ENCODE measurements around the gene EYA4. TPM values are rescaled to one million over a fixed set of nuclear protein-coding genes. Genes with fewer than 3 reads are reported as not detected.

The EYA4 gene
- total RNA-seq, 1 experiment from 2014 or later: not detected

GRCh38 chr6:133446789-133447188 is 205.6 kb downstream of the EYA4 start:
- ChIA-PET CTCF (interaction anchor here (0.8 kb wide), 1 partner anchor 484 kb away, joined by 3 read pairs; no protein-coding TSS in a partner anchor), POLR2A (no interaction called here)
- DNase-seq (ENCODE audit: unreplicated experiment): no peak
- Mint-ChIP-seq H3K9me3 (ENCODE audit: unreplicated experiment) (no peaks in the 10 kb centered on the region), H3K4me1 (ENCODE audit: insufficient read depth, unreplicated experiment) (no peaks in the 10 kb centered on the region), H3K27me3 (ENCODE audit: insufficient read depth, unreplicated experiment) (peaks cover 59% of the 10 kb centered on the region), H3K36me3 (ENCODE audit: insufficient read depth, unreplicated experiment) (no peaks in the 10 kb centered on the region), H3K4me3 (ENCODE audit: unreplicated experiment) (no peak overlapping the region), H3K27ac (ENCODE audit: low read depth, unreplicated experiment) (no peak overlapping the region)
- intact Hi-C loops (cut with micrococcal nuclease): no loop called here
- TF ChIP-seq CTCF (IDR thresholded peaks at IDR 0.05; ENCODE audit: unreplicated experiment): no peak
- BruUV-seq (replicated peaks): no TSS peak

GRCh38 chr6:133447924-133448323 is 206.8 kb downstream of the EYA4 start:
- Mint-ChIP-seq H3K9me3 (ENCODE audit: unreplicated experiment) (no peaks in the 10 kb centered on the region), H3K27ac (ENCODE audit: low read depth, unreplicated experiment) (no peak overlapping the region), H3K4me1 (ENCODE audit: insufficient read depth, unreplicated experiment) (no peaks in the 10 kb centered on the region), H3K27me3 (ENCODE audit: insufficient read depth, unreplicated experiment) (peaks cover 61% of the 10 kb centered on the region), H3K36me3 (ENCODE audit: insufficient read depth, unreplicated experiment) (no peaks in the 10 kb centered on the region), H3K4me3 (ENCODE audit: unreplicated experiment) (no peak overlapping the region)
- no TSS peak for BruUV-seq (replicated peaks)
- POLR2A ChIA-PET: no interaction called here
- no peak for TF ChIP-seq CTCF (IDR thresholded peaks at IDR 0.05; ENCODE audit: unreplicated experiment)
- no peak for DNase-seq (ENCODE audit: unreplicated experiment)
- CTCF ChIA-PET: no interaction called here
- intact Hi-C loops (cut with micrococcal nuclease): no loop called here

- Mint-ChIP-seq H3K27me3 (ENCODE audit: insufficient read depth, unreplicated experiment) (peaks cover 100% of the 10 kb centered on the region), H3K9me3 (ENCODE audit: unreplicated experiment) (no peaks in the 10 kb centered on the region), H3K4me3 (ENCODE audit: unreplicated experiment) (no peak overlapping the region), H3K36me3 (ENCODE audit: insufficient read depth, unreplicated experiment) (no peaks in the 10 kb centered on the region), H3K27ac (ENCODE audit: low read depth, unreplicated experiment) (no peak overlapping the region), H3K4me1 (ENCODE audit: insufficient read depth, unreplicated experiment) (no peaks in the 10 kb centered on the region)
- no peak for TF ChIP-seq CTCF (IDR thresholded peaks at IDR 0.05; ENCODE audit: unreplicated experiment)
- BruUV-seq (replicated peaks): no TSS peak
- ChIA-PET CTCF (no interaction called here), POLR2A (interaction anchor here (0.6 kb wide), 1 partner anchor 176 kb away, joined by 3 read pairs; no protein-coding TSS in a partner anchor)
- no peak for DNase-seq (ENCODE audit: unreplicated experiment)
- intact Hi-C loops (cut with micrococcal nuclease): no loop called here
These were observed 215.3 kb downstream of the EYA4 start for GRCh38 chr6:133456439-133456838.

- BruUV-seq (replicated peaks): no TSS peak
- POLR2A ChIA-PET: interaction anchor here (0.6 kb wide), 1 partner anchor 177 kb away, joined by 3 read pairs; no protein-coding TSS in a partner anchor
- no peak for DNase-seq (ENCODE audit: unreplicated experiment)
- no peaks in the 10 kb centered on the region for H3K9me3 Mint-ChIP-seq (ENCODE audit: unreplicated experiment)
- H3K27ac Mint-ChIP-seq (ENCODE audit: low read depth, unreplicated experiment): no peak overlapping the region
- H3K4me3 Mint-ChIP-seq (ENCODE audit: unreplicated experiment): no peak overlapping the region
- H3K4me1 Mint-ChIP-seq (ENCODE audit: insufficient read depth, unreplicated experiment): no peaks in the 10 kb centered on the region
- intact Hi-C loops (cut with micrococcal nuclease): no loop called here
- no peaks in the 10 kb centered on the region for H3K36me3 Mint-ChIP-seq (ENCODE audit: insufficient read depth, unreplicated experiment)
- TF ChIP-seq CTCF (IDR thresholded peaks at IDR 0.05; ENCODE audit: unreplicated experiment): no peak
- peaks cover 100% of the 10 kb centered on the region for H3K27me3 Mint-ChIP-seq (ENCODE audit: insufficient read depth, unreplicated experiment)
- CTCF ChIA-PET: interaction anchor here (0.9 kb wide), 1 partner anchor 11 kb away, joined by 3 read pairs; no protein-coding TSS in a partner anchor
These were observed 215.8 kb downstream of the EYA4 start for GRCh38 chr6:133456944-133457343.
